Measurements from ENCODE around the gene ZNF324B.
"Not testable (repeated sequence)": the region's sequence is repeated elsewhere in the genome, so short reads cannot be mapped to it uniquely, and the experiment has no call there.

The ZNF324B gene

GRCh38 chr19:58482372-58482771, 30.9 kb downstream of the ZNF324B start:
- Histone ChIP-seq H3K4me3 (ENCODE audit: low read depth, low read length) (no peak overlapping the region), H3K27ac (ENCODE audit: low read depth, low read length) (no peak overlapping the region), H3K27me3 (ENCODE audit: control insufficient read depth, insufficient read depth, low read length) (no peaks in the 10 kb centered on the region), H3K4me1 (ENCODE audit: control insufficient read depth, insufficient read depth, low read length) (no peaks in the 10 kb centered on the region), H3K36me3 (ENCODE audit: control insufficient read depth, insufficient read depth, low read length) (no peaks in the 10 kb centered on the region), H3K9me3 (ENCODE audit: control insufficient read depth, insufficient read depth, low read length) (no peaks in the 10 kb centered on the region), H3K9ac (ENCODE audit: low read depth, low read length) (no peak overlapping the region)

- H3K9ac ChIP-seq (ENCODE audit: low read depth, low read length) = no peak overlapping the region
- no peaks in the 10 kb centered on the region for H3K9me3 ChIP-seq (ENCODE audit: control insufficient read depth, insufficient read depth, low read length)
- H3K36me3 ChIP-seq (ENCODE audit: control insufficient read depth, insufficient read depth, low read length) = no peaks in the 10 kb centered on the region
- no peak overlapping the region for H3K4me3 ChIP-seq (ENCODE audit: low read depth, low read length)
- H3K27me3 ChIP-seq (ENCODE audit: control insufficient read depth, insufficient read depth, low read length) = no peaks in the 10 kb centered on the region
- no peak overlapping the region for H3K27ac ChIP-seq (ENCODE audit: low read depth, low read length)
- H3K4me1 ChIP-seq (ENCODE audit: control insufficient read depth, insufficient read depth, low read length) = no peaks in the 10 kb centered on the region
Measured at GRCh38 chr19:58483776-58484175, 32.4 kb downstream of the ZNF324B start.

GRCh38 chr19:58484349-58484748, 32.9 kb downstream of the ZNF324B start:
- H3K4me3 ChIP-seq (ENCODE audit: low read depth, low read length); H3K27ac ChIP-seq (ENCODE audit: low read depth, low read length); H3K9ac ChIP-seq (ENCODE audit: low read depth, low read length); H3K36me3 ChIP-seq (ENCODE audit: control insufficient read depth, insufficient read depth, low read length); H3K4me1 ChIP-seq (ENCODE audit: control insufficient read depth, insufficient read depth, low read length); H3K9me3 ChIP-seq (ENCODE audit: control insufficient read depth, insufficient read depth, low read length); H3K27me3 ChIP-seq (ENCODE audit: control insufficient read depth, insufficient read depth, low read length): not testable (repeated sequence)

- H3K4me1 ChIP-seq (ENCODE audit: control insufficient read depth, insufficient read depth, low read length) = no peaks in the 10 kb centered on the region
- no peaks in the 10 kb centered on the region for H3K27me3 ChIP-seq (ENCODE audit: control insufficient read depth, insufficient read depth, low read length)
- no peaks in the 10 kb centered on the region for H3K9me3 ChIP-seq (ENCODE audit: control insufficient read depth, insufficient read depth, low read length)
- no peak overlapping the region for H3K27ac ChIP-seq (ENCODE audit: low read depth, low read length)
- no peak overlapping the region for H3K4me3 ChIP-seq (ENCODE audit: low read depth, low read length)
- no peak overlapping the region for H3K9ac ChIP-seq (ENCODE audit: low read depth, low read length)
- no peaks in the 10 kb centered on the region for H3K36me3 ChIP-seq (ENCODE audit: control insufficient read depth, insufficient read depth, low read length)
Measured at GRCh38 chr19:58491393-58491792, 40.0 kb downstream of the ZNF324B start.

GRCh38 chr19:58492265-58492664, 40.8 kb downstream of the ZNF324B start:
- Histone ChIP-seq H3K36me3 (ENCODE audit: control insufficient read depth, insufficient read depth, low read length) (no peaks in the 10 kb centered on the region), H3K4me3 (ENCODE audit: low read depth, low read length) (no peak overlapping the region), H3K9ac (ENCODE audit: low read depth, low read length) (no peak overlapping the region; the same call in 1 of the 2 replicates), H3K27ac (ENCODE audit: low read depth, low read length) (no peak overlapping the region), H3K27me3 (ENCODE audit: control insufficient read depth, insufficient read depth, low read length) (no peaks in the 10 kb centered on the region), H3K9me3 (ENCODE audit: control insufficient read depth, insufficient read depth, low read length) (no peaks in the 10 kb centered on the region), H3K4me1 (ENCODE audit: control insufficient read depth, insufficient read depth, low read length) (no peaks in the 10 kb centered on the region)

GRCh38 chr19:58497634-58498170, 46.3 kb downstream of the ZNF324B start:
- H3K27me3 ChIP-seq (ENCODE audit: control insufficient read depth, insufficient read depth, low read length) = no peaks in the 10 kb centered on the region
- H3K27ac ChIP-seq (ENCODE audit: low read depth, low read length) = no peak overlapping the region
- H3K9me3 ChIP-seq (ENCODE audit: control insufficient read depth, insufficient read depth, low read length) = no peaks in the 10 kb centered on the region
- H3K4me1 ChIP-seq (ENCODE audit: control insufficient read depth, insufficient read depth, low read length) = peaks cover 3% of the 10 kb centered on the region; the same call in 1 of the 2 replicates
- no peak overlapping the region for H3K4me3 ChIP-seq (ENCODE audit: low read depth, low read length)
- no peaks in the 10 kb centered on the region for H3K36me3 ChIP-seq (ENCODE audit: control insufficient read depth, insufficient read depth, low read length)
- no peak overlapping the region for H3K9ac ChIP-seq (ENCODE audit: low read depth, low read length)

GRCh38 chr19:58498316-58499020, 47.0 kb downstream of the ZNF324B start:
- Histone ChIP-seq H3K4me3 (ENCODE audit: low read depth, low read length) (peak overlapping the region; percentile 88), H3K27me3 (ENCODE audit: control insufficient read depth, insufficient read depth, low read length) (no peaks in the 10 kb centered on the region), H3K9ac (ENCODE audit: low read depth, low read length) (0 out of 2 replicates have a peak overlapping the region, but pooled peaks have one; percentile 15), H3K27ac (ENCODE audit: low read depth, low read length) (no peak overlapping the region), H3K9me3 (ENCODE audit: control insufficient read depth, insufficient read depth, low read length) (no peaks in the 10 kb centered on the region), H3K36me3 (ENCODE audit: control insufficient read depth, insufficient read depth, low read length) (no peaks in the 10 kb centered on the region), H3K4me1 (ENCODE audit: control insufficient read depth, insufficient read depth, low read length) (peaks cover 3% of the 10 kb centered on the region; the same call in 1 of the 2 replicates)

- H3K27me3 ChIP-seq (ENCODE audit: control insufficient read depth, insufficient read depth, low read length) = no peaks in the 10 kb centered on the region
- H3K27ac ChIP-seq (ENCODE audit: low read depth, low read length) = peak overlapping the region; percentile 86
- H3K9ac ChIP-seq (ENCODE audit: low read depth, low read length) = peak overlapping the region; percentile 31
- H3K4me3 ChIP-seq (ENCODE audit: low read depth, low read length) = peak overlapping the region; percentile 88
- no peaks in the 10 kb centered on the region for H3K36me3 ChIP-seq (ENCODE audit: control insufficient read depth, insufficient read depth, low read length)
- no peaks in the 10 kb centered on the region for H3K9me3 ChIP-seq (ENCODE audit: control insufficient read depth, insufficient read depth, low read length)
- peaks cover 3% of the 10 kb centered on the region; the same call in 1 of the 2 replicates for H3K4me1 ChIP-seq (ENCODE audit: control insufficient read depth, insufficient read depth, low read length)
Measured at GRCh38 chr19:58499021-58499927, 47.9 kb downstream of the ZNF324B start.

GRCh38 chr19:58500242-58500641, 48.8 kb downstream of the ZNF324B start:
- no peaks in the 10 kb centered on the region for H3K36me3 ChIP-seq (ENCODE audit: control insufficient read depth, insufficient read depth, low read length)
- H3K4me3 ChIP-seq (ENCODE audit: low read depth, low read length) = peak overlapping the region; percentile 88
- H3K4me1 ChIP-seq (ENCODE audit: control insufficient read depth, insufficient read depth, low read length) = peaks cover 3% of the 10 kb centered on the region; the same call in 1 of the 2 replicates
- no peak overlapping the region for H3K27ac ChIP-seq (ENCODE audit: low read depth, low read length)
- no peaks in the 10 kb centered on the region for H3K9me3 ChIP-seq (ENCODE audit: control insufficient read depth, insufficient read depth, low read length)
- no peak overlapping the region for H3K9ac ChIP-seq (ENCODE audit: low read depth, low read length)
- H3K27me3 ChIP-seq (ENCODE audit: control insufficient read depth, insufficient read depth, low read length) = no peaks in the 10 kb centered on the region

All from HUES48 (cell line).